ENCODE results near the gene DUSP12.
A peak's percentile ranks its signal among the peaks of the same experiment; 100 is the strongest.
"Not testable (repeated sequence)": the region's sequence is repeated elsewhere in the genome, so short reads cannot be mapped to it uniquely, and the experiment has no call there.

DUSP12 gene

DNA sequence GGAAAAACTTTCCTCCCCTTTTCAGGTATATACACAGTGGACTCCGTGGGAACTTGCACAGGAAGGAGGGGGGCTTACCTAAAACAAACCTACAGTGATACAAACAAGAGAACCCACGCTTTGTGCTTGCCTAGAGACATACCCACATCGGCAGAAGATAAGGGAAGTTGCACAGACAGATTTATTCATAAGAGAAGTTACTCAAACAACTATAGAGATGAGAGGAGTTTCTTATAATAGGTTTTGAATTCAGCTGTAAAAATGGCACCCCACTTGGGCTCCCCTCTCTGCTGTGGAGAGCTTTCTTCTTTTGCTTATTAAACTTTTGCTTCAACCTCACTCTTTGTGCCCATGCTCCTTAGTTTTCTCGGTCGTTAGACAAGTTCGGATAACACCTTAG, 1.8 kb upstream of the DUSP12 start:
- peaks cover 17% of the 10 kb centered on the region for H3K36me3 ChIP-seq (ENCODE audit: insufficient read depth, low read length)
- H3K27me3 ChIP-seq (ENCODE audit: control insufficient read depth, insufficient read depth, low read length) = no peaks in the 10 kb centered on the region
- H3K9ac ChIP-seq (ENCODE audit: low read depth, low read length) = no peak overlapping the region
- H3K4me2 ChIP-seq (ENCODE audit: low read length) = no peak overlapping the region
- H3K4me1 ChIP-seq (ENCODE audit: control insufficient read depth, insufficient read depth, low read length) = peaks cover 16% of the 10 kb centered on the region
- H3K9me3 ChIP-seq (replicated peaks; ENCODE audit: low read length) = no peaks in the 10 kb centered on the region
- H3K4me3 ChIP-seq (ENCODE audit: low read length) = no peak overlapping the region

DNA sequence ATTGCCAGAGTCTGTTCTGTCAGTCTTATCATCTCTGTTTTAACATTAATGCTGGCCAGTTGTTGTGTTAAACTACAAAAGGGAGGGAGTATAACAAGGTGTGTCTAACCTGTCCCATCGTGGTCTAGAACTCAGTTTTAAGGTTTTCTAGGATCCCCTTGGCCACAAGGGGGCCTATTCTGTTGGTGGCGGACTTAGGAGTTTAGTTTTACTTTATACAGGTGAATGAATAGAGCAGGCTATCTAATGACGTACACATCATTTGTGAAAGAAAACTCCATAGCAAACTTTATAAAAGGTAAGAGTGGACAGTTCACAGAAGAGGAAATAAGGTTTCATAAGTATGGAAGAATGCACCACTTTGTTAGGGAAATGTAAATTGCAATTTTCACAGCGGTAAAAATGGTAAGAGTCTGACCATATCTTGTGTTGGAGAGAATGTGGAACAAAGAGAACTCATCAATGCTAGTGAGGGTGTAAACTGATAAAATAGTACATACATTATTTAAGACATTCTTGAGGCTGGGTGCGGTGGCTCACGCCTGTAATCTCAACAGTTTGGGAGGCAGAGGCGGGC, 14.0 kb downstream of the DUSP12 start:
- Histone ChIP-seq H3K27me3 (ENCODE audit: control insufficient read depth, insufficient read depth, low read length) (no peaks in the 10 kb centered on the region), H3K4me1 (ENCODE audit: control insufficient read depth, insufficient read depth, low read length) (peaks cover 6% of the 10 kb centered on the region), H3K36me3 (ENCODE audit: insufficient read depth, low read length) (peaks cover 2% of the 10 kb centered on the region), H3K4me2 (ENCODE audit: low read length) (no peak overlapping the region), H3K9ac (ENCODE audit: low read depth, low read length) (no peak overlapping the region), H3K4me3 (ENCODE audit: low read length) (no peak overlapping the region), H3K9me3 (replicated peaks; ENCODE audit: low read length) (no peaks in the 10 kb centered on the region)

DNA sequence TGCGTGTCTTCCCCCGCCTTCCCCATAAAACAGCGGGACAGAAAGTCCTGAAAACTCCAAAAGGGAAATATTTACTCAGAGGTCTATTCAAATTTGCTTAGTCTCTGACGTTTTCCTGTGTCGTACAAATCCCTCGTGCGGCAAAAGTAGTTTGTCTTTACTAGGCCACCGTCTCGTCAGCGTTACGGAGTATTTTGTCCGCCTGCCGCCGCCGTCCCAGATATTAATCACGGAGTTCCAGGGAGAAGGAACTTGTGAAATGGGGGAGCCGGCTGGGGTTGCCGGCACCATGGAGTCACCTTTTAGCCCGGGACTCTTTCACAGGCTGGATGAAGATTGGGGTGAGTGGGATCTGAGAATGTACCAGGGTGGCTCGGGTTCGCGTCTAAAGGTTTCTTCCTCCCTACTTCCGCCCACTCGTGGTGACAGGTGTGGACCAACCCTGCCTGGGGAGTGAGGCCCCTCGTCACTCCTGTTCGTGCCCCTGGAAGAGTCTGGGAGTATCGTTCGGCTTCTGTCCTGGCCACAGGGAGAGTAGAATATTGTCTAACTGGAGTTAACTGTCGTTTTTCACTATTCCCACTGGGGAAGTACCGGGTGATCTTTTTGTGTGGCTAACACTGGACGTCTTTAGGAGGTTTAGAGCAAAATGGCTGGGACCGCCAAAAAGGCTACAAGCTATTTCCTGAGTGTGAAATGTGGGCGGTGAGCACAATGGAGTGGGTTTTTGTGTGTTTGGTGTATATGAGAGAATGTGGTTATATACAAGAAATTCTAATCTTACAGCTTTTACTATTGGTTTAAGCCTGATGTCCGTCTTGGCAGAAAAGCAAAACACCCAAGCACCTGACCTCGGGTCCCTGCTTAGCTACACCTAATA, 16.8 kb downstream of the DUSP12 start, which contains the start of gene ATF6:
ATF6 (plus strand) TSS at position 219 of the 880 bp plus-strand sequence; CDS start at position 260, 41 bp downstream.
- Histone ChIP-seq H3K4me1 (ENCODE audit: control insufficient read depth, insufficient read depth, low read length) (peaks cover 13% of the 10 kb centered on the region), H3K9me3 (replicated peaks; ENCODE audit: low read length) (no peaks in the 10 kb centered on the region), H3K9ac (ENCODE audit: low read depth, low read length) (peak within 1 kb of the TSS; percentile 91), H3K27me3 (ENCODE audit: control insufficient read depth, insufficient read depth, low read length) (no peaks in the 10 kb centered on the region), H3K4me2 (ENCODE audit: low read length) (peak within 1 kb of the TSS; percentile 89), H3K36me3 (ENCODE audit: insufficient read depth, low read length) (no peaks in the 10 kb centered on the region), H3K4me3 (ENCODE audit: low read length) (peak within 1 kb of the TSS; percentile 91)

- Histone ChIP-seq H3K27me3 (ENCODE audit: control insufficient read depth, insufficient read depth, low read length) (no peaks in the 10 kb centered on the region), H3K4me1 (ENCODE audit: control insufficient read depth, insufficient read depth, low read length) (peaks cover 13% of the 10 kb centered on the region), H3K36me3 (ENCODE audit: insufficient read depth, low read length) (no peaks in the 10 kb centered on the region), H3K4me2 (ENCODE audit: low read length) (no peak overlapping the region), H3K4me3 (ENCODE audit: low read length) (no peak overlapping the region), H3K9me3 (replicated peaks; ENCODE audit: low read length) (no peaks in the 10 kb centered on the region), H3K9ac (ENCODE audit: low read depth, low read length) (no peak overlapping the region)
These were observed 18.9 kb downstream of the DUSP12 start for GRCh38 chr1:161768461-161768860.

DNA sequence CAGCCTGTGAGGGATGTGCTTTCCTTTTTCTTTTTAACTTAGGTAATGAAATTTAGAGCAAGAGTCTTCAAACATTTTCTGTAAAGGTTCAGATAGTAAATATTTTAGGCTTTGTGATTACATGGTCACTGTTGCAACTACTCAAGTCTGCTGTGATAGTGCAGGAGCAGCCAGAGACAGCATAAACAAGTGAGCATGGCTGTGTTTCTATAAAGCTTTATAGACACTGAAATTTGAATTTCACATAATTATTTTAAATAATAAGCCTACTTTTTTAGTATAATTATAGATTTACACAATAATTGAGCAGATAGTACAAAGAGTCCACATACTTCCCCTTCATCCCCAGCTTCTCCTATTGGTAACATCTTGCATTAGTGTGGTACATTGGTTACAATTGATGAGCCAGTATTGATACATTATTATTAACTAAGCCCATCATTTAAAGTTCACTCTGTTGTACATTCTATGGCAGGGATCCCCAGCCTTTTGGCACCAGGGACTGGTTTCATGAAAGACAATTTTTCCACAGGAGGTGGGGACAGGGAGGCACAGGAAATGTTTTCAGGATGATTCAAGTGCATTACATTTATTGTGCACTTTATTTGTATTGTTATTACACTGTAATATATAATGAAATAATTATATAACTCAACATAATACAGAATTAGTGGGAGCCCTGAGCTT, 19.5 kb downstream of the DUSP12 start:
- Histone ChIP-seq H3K9me3 (replicated peaks; ENCODE audit: low read length) (no peaks in the 10 kb centered on the region), H3K27me3 (ENCODE audit: control insufficient read depth, insufficient read depth, low read length) (no peaks in the 10 kb centered on the region), H3K4me1 (ENCODE audit: control insufficient read depth, insufficient read depth, low read length) (peaks cover 13% of the 10 kb centered on the region), H3K9ac (ENCODE audit: low read depth, low read length) (no peak overlapping the region), H3K4me3 (ENCODE audit: low read length) (no peak overlapping the region), H3K36me3 (ENCODE audit: insufficient read depth, low read length) (no peaks in the 10 kb centered on the region), H3K4me2 (ENCODE audit: low read length) (peak overlapping the region; percentile 57)

- not testable (repeated sequence) for H3K9me3 ChIP-seq (replicated peaks; ENCODE audit: low read length); H3K27me3 ChIP-seq (ENCODE audit: control insufficient read depth, insufficient read depth, low read length); H3K36me3 ChIP-seq (ENCODE audit: insufficient read depth, low read length); H3K4me3 ChIP-seq (ENCODE audit: low read length); H3K9ac ChIP-seq (ENCODE audit: low read depth, low read length)
- Histone ChIP-seq H3K4me2 (ENCODE audit: low read length) (peak overlapping the region; percentile 57), H3K4me1 (ENCODE audit: control insufficient read depth, insufficient read depth, low read length) (peaks cover 13% of the 10 kb centered on the region)
These were observed 20.1 kb downstream of the DUSP12 start for GRCh38 chr1:161769673-161770045.

DNA sequence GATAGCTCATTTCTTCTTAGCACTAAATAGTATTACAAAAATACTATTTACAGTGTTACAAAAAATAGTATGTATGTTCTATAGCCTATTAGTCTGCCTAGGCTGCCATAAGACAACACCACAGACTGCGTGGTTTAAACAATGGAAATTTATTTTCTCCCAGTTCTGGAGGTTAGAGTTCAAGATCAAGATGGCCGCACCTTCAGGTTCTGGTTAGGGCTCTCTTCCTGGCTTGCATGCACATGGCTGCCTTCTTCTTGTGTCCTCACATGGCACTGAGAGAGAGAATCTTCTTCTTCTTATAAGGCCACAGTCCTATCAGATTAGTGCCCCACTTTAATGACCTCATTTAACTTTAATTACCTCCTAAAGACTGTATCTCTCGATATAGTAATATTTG, 20.7 kb downstream of the DUSP12 start:
- Histone ChIP-seq H3K9ac (ENCODE audit: low read depth, low read length) (no peak overlapping the region), H3K36me3 (ENCODE audit: insufficient read depth, low read length) (no peaks in the 10 kb centered on the region), H3K4me3 (ENCODE audit: low read length) (no peak overlapping the region), H3K4me1 (ENCODE audit: control insufficient read depth, insufficient read depth, low read length) (peaks cover 13% of the 10 kb centered on the region), H3K27me3 (ENCODE audit: control insufficient read depth, insufficient read depth, low read length) (no peaks in the 10 kb centered on the region), H3K4me2 (ENCODE audit: low read length) (no peak overlapping the region), H3K9me3 (replicated peaks; ENCODE audit: low read length) (no peaks in the 10 kb centered on the region)

DNA sequence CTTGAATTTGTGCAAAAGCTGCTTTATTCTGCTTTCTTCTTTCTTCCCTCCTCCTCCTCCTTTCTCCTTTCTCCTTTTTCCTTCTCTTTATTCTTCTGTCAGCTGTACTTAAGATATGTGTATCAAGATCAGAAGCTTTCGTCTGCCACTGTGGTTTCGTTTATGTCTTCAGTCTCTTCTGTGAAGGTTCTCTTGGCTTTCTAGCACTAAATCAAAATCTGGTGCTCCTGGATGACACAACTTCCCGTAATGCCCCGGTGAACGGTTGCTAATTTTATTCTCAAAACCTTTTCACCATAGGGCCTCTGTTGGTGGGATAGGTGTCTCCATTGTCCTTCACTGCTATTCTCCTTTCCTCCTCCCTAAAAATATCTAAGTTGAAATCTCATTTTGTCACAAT, 21.6 kb downstream of the DUSP12 start:
- Histone ChIP-seq H3K4me2 (ENCODE audit: low read length) (no peak overlapping the region), H3K36me3 (ENCODE audit: insufficient read depth, low read length) (no peaks in the 10 kb centered on the region), H3K4me3 (ENCODE audit: low read length) (no peak overlapping the region), H3K4me1 (ENCODE audit: control insufficient read depth, insufficient read depth, low read length) (peaks cover 13% of the 10 kb centered on the region), H3K27me3 (ENCODE audit: control insufficient read depth, insufficient read depth, low read length) (no peaks in the 10 kb centered on the region), H3K9me3 (replicated peaks; ENCODE audit: low read length) (no peaks in the 10 kb centered on the region), H3K9ac (ENCODE audit: low read depth, low read length) (no peak overlapping the region)

GRCh38 chr1:161771973-161772372, 22.4 kb downstream of the DUSP12 start:
- Histone ChIP-seq H3K36me3 (ENCODE audit: insufficient read depth, low read length) (no peaks in the 10 kb centered on the region), H3K4me1 (ENCODE audit: control insufficient read depth, insufficient read depth, low read length) (peaks cover 12% of the 10 kb centered on the region), H3K9ac (ENCODE audit: low read depth, low read length) (no peak overlapping the region), H3K4me3 (ENCODE audit: low read length) (no peak overlapping the region), H3K4me2 (ENCODE audit: low read length) (no peak overlapping the region), H3K9me3 (replicated peaks; ENCODE audit: low read length) (no peaks in the 10 kb centered on the region), H3K27me3 (ENCODE audit: control insufficient read depth, insufficient read depth, low read length) (no peaks in the 10 kb centered on the region)

DNA sequence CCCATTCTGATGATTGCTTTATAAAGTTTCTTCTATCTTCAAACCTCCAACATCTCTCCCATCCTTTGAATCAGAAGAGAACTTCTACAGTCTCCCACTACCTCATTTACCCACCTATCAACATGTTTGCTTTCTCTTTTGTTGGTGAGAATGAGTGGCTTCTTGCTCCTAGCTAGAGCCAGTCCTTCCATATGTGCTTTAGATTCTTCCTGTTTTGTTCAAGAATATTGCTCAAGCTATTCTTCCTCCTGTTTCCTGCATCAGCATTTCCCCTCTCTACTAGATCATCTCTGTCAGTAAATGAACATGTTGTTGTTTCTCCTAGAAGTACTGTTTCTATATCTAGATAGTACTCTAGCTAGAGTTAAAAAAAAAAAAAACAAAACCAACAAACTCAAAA, 22.8 kb downstream of the DUSP12 start:
- Histone ChIP-seq H3K27me3 (ENCODE audit: control insufficient read depth, insufficient read depth, low read length) (no peaks in the 10 kb centered on the region), H3K4me3 (ENCODE audit: low read length) (no peak overlapping the region), H3K4me1 (ENCODE audit: control insufficient read depth, insufficient read depth, low read length) (peaks cover 8% of the 10 kb centered on the region), H3K36me3 (ENCODE audit: insufficient read depth, low read length) (no peaks in the 10 kb centered on the region), H3K4me2 (ENCODE audit: low read length) (no peak overlapping the region), H3K9ac (ENCODE audit: low read depth, low read length) (no peak overlapping the region), H3K9me3 (replicated peaks; ENCODE audit: low read length) (no peaks in the 10 kb centered on the region)

DNA sequence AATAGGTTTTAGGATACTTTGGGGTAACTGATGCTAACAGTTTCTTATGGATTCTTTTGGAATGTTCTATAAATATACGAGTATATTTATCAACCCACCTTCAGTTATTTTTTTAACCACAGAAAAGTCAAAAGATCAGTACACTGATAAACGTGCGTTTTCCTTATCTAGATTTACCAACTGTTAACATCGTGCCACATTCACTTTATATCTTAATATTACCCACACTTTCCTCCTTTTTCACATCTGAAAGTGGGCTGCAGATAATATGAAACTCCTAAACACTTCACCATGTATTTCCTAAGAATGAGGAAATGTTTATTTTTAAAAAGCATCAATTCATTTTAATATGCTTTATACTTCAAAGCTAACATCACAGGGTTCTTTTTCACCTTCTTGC, 24.2 kb downstream of the DUSP12 start:
- H3K4me2 ChIP-seq (ENCODE audit: low read length) = no peak overlapping the region
- no peak overlapping the region for H3K9ac ChIP-seq (ENCODE audit: low read depth, low read length)
- H3K27me3 ChIP-seq (ENCODE audit: control insufficient read depth, insufficient read depth, low read length) = no peaks in the 10 kb centered on the region
- H3K4me1 ChIP-seq (ENCODE audit: control insufficient read depth, insufficient read depth, low read length) = peaks cover 6% of the 10 kb centered on the region
- H3K4me3 ChIP-seq (ENCODE audit: low read length) = no peak overlapping the region
- no peaks in the 10 kb centered on the region for H3K36me3 ChIP-seq (ENCODE audit: insufficient read depth, low read length)
- no peaks in the 10 kb centered on the region for H3K9me3 ChIP-seq (replicated peaks; ENCODE audit: low read length)
